ENCODE results near the gene FSD1L. TPM values are rescaled to one million over a fixed set of nuclear protein-coding genes. Genes with fewer than 3 reads are reported as not detected.
"Not testable (repeated sequence)": the region's sequence is repeated elsewhere in the genome, so short reads cannot be mapped to it uniquely, and the experiment has no call there.

The FSD1L gene
- total RNA-seq, 3 donors from 2014 or later = 7.8 to 9.9 (median 9.9) TPM

- no peak for ATAC-seq
- DNase-seq = peak in 1 of 3 donors; percentile 19
- no peaks in the 10 kb centered on the region for H3K36me3 ChIP-seq (ENCODE audit: low read depth)
- H3K4me1 ChIP-seq (ENCODE audit: low read depth) = no peaks in the 10 kb centered on the region
- no peaks in the 10 kb centered on the region for H3K9me3 ChIP-seq
- intact Hi-C loops (cut with DNase I, micrococcal nuclease) = no loop called here
- TF ChIP-seq CTCF (IDR thresholded peaks at IDR 0.05) = no peak
- no peak overlapping the region for H3K4me3 ChIP-seq
Measured at GRCh38 chr9:105515811-105516413, 68.1 kb downstream of the FSD1L start.

- DNase-seq (peak in 2 of 3 donors; percentile 8 to 51), ATAC-seq (peak; percentile 81)
- H3K36me3 ChIP-seq (ENCODE audit: low read depth); H3K4me1 ChIP-seq (ENCODE audit: low read depth); intact Hi-C loops (cut with DNase I, micrococcal nuclease); H3K4me3 ChIP-seq; H3K9me3 ChIP-seq: not testable (repeated sequence)
Measured at GRCh38 chr9:105519710-105520369, 72.0 kb downstream of the FSD1L start.

GRCh38 chr9:105520992-105521391, 73.2 kb downstream of the FSD1L start:
- H3K4me3 ChIP-seq; H3K4me1 ChIP-seq (ENCODE audit: low read depth); H3K9me3 ChIP-seq; H3K36me3 ChIP-seq (ENCODE audit: low read depth); intact Hi-C loops (cut with DNase I, micrococcal nuclease); ATAC-seq; DNase-seq: not testable (repeated sequence)

- H3K36me3 ChIP-seq (ENCODE audit: low read depth); DNase-seq; H3K4me3 ChIP-seq; ATAC-seq; H3K4me1 ChIP-seq (ENCODE audit: low read depth); H3K9me3 ChIP-seq; intact Hi-C loops (cut with DNase I, micrococcal nuclease): not testable (repeated sequence)
Measured at GRCh38 chr9:105522618-105523385, 75.0 kb downstream of the FSD1L start.

GRCh38 chr9:105531530-105531929, 83.7 kb downstream of the FSD1L start:
- TF ChIP-seq CTCF (IDR thresholded peaks at IDR 0.05) = no peak
- H3K4me3 ChIP-seq = no peak overlapping the region
- no peaks in the 10 kb centered on the region for H3K4me1 ChIP-seq (ENCODE audit: low read depth)
- no peak for ATAC-seq
- peaks cover 5% of the 10 kb centered on the region for H3K9me3 ChIP-seq
- no peaks in the 10 kb centered on the region for H3K36me3 ChIP-seq (ENCODE audit: low read depth)
- DNase-seq = no peak
- intact Hi-C loops (cut with DNase I, micrococcal nuclease) = no loop called here

GRCh38 chr9:105535920-105536668, 88.3 kb downstream of the FSD1L start:
- DNase-seq (no peak), ATAC-seq (no peak)
- no peak for TF ChIP-seq CTCF (IDR thresholded peaks at IDR 0.05)
- Histone ChIP-seq H3K4me3 (no peak overlapping the region), H3K9me3 (no peaks in the 10 kb centered on the region), H3K36me3 (ENCODE audit: low read depth) (no peaks in the 10 kb centered on the region), H3K4me1 (ENCODE audit: low read depth) (no peaks in the 10 kb centered on the region)
- intact Hi-C loops (cut with DNase I, micrococcal nuclease) = no loop called here
